ENCODE measurements around the gene SHKBP1.
"Not testable (repeated sequence)": the region's sequence is repeated elsewhere in the genome, so short reads cannot be mapped to it uniquely, and the experiment has no call there.

Gene SHKBP1

DNA sequence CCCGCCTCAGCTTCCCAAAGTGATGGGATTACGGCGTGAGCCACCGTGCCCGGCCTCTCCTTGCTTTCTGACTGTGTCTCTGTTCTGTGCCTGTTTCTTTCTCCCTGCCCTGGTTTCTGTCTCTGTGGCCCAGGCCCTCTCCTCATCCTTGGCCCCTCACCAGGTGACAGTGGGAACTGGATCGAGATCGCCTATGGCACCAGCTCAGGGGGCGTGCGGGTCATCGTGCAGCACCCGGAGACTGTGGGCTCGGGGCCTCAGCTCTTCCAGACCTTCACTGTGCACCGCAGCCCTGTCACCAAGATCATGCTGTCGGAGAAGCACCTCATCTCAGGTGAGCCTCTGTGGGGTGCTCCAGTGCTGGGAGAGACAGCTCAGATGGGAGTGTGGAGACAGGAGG is 9.9 kb downstream of the SHKBP1 start:
- DNase-seq: no peak

DNA sequence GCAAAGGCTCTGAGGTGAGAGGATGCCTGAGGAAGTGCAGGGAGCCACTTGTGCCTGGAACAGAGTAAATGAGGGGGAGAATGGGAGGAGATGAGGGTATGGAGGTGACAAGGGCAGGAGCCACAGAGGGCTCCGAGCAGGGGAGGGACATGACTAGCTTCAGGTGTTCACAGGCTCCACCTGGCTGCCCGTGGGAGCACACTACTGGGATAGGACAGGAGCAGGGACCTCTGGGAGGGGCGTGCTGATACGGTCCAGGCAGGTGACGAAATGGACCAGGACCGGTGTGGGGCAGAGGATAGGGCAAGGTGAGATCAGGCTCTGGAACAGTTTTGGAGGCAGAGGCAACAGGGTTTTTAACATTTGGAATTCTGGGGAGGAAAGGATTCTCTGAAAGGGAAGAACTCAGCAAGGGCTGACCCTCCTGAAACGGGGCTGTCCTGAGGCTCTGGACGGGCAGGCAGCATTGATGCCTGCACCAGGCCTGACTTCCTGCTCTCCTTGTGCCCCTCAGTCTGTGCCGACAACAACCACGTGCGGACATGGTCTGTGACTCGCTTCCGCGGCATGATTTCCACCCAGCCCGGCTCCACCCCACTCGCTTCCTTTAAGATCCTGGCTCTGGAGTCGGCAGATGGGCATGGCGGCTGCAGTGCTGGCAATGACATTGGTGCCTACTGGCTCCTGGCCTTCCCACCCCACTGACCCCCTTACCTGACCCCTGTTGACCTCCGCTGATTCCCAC is 11.6 kb downstream of the SHKBP1 start:
- DNase-seq: peak; percentile 74

DNA sequence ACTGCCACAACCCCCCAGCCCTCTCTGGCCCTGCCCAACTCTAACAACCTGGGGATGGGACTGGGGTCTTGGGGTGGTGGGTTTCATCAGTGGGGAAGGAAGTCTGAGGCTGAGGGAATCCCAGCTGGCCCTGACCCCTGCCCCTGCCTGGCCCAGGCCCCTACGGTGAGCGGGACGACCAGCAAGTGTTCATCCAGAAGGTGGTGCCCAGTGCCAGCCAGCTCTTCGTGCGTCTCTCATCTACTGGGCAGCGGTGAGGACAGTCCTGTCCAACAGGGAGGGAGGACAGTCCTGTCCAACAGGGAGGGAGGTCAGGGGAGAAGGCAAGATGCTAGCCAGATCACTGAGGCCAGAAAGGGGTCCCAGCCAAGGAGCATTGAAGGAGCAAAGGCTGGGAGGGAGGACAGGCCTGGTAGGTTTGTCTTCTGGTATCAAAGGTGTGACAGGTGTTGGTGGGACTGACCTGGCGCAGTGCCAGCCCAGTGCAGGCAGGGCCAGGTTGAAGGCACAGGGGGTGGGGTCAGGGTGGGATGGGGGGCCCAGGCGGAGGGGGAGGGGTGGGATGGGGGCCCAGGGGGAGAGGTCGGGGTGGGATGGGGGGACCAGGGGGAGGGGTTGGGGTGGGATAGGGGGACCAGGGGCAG is 12.4 kb downstream of the SHKBP1 start:
- DNase-seq: no peak

DNA sequence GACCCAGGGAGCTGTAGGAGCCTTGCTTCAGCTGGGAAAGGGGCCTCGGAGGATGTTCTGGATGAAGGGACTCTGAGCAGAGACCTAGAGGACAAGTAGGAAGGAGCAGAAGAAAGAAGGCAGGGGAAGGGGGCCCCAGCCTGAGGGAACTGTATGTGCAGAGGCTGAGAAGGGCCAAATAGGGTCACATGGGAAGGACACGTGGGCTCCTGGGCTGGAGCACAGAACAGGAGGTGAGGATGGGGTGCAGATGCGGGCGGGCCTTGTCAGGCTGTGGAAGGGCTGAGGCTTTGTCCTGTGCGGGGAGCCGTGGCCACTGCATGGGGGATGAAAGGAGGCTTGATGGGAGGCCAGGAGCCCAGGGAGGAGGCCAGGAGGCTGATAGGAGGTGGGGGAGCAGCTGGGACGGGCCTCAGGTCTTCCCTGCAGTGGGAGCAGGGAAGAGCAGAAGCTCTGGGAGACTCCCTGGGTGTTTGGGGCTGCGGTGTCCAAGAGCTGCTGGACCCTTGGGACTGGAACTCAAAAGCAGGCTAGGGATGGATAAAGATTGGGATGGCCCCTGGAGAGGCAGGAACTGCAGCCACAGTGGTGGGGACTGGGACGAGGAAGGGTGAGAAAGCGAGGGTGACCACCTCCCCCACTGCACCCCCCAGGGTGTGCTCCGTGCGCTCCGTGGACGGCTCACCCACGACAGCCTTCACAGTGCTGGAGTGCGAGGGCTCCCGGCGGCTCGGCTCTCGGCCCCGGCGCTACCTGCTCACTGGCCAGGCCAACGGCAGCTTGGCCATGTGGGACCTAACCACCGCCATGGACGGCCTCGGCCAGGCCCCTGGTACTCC is 13.1 kb downstream of the SHKBP1 start:
- DNase-seq: no peak

DNA sequence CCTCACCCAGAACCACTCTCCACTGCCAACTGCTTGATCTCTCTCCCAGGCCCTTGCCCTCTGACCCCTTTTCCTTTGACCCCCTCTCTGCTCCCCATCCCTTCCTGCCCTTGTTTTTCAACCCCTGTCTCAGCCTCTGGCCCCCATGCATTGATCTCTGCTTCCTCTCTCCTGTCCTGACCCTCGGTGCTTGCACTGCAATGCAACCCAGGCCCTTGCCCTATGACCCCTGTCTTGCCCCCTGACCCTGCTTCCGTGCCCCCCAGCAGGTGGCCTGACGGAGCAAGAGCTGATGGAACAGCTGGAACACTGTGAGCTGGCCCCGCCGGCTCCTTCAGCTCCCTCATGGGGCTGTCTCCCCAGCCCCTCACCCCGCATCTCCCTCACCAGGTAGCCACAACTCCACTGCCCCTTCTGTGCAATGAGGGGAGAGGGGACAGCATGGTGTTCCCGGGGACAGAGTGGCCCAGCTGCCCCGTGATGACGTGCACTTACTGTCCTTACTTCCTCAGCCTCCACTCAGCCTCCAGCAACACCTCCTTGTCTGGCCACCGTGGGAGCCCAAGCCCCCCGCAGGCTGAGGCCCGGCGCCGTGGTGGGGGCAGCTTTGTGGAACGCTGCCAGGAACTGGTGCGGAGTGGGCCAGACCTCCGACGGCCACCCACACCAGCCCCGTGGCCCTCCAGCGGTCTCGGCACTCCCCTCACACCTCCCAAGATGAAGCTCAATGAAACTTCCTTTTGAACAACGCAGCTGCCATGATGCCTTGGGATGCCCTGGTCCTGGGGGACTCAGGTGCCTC is 14.0 kb downstream of the SHKBP1 start:
- no peak for DNase-seq

DNA sequence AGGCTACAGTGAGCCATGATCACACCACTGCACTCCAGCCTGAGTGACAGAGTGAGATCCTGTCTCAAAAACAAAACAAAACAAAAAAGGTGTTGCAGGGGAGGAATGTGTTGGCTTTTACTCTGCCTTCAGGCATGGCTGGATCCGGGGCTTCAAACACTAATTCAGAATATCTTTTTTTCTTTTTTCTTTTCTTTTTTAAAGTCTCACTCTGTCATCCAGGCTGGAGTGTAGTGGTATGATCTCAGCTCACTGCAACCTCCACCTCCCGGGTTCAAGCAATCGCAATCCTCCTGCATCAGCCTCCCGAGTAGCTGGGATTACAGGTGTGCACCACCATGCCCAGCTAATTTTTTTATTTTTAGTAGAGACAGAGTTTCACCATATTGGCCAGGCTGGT is 15.1 kb downstream of the SHKBP1 start:
- not testable (repeated sequence) for DNase-seq

DNA sequence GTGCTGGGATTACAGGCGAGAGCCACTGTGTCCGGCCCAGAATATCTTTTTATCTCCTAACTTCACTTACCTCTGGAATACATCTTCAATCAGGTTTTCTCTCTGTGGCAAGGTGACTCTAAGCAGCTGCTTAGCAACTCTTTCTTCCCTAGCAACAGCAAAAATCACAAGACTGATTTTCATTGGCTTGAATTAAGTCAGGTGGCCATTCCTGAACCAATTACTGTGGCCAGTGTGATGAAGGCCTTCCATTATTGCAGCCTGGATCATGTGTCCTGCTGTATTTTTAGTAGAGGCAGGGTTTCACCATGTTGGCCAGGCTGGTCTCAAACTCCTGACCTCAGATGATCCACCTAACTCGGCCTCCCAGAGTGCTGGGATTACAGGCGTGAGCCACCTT is 15.5 kb downstream of the SHKBP1 start:
- peak; percentile 61 for DNase-seq

DNA sequence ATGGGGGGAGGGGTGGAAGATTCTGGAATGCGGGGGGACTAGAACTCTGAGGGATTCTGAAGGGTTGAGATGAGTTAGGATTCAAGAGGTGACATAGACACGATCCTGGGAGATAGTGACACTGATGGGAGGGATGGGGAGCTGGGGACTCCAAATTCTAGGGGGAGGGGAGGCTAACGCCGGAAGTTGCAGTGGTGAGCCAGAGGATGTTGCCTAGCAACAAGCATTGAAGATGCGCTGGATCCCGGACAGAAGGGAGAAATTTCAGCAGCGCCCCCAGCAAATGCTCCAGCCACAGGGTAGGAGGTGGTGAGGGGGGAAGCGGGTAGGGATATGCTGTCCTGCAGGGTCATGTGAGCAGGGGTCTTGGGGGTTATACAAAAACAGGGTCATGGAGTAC is 17.6 kb downstream of the SHKBP1 start:
- no peak for DNase-seq

DNA sequence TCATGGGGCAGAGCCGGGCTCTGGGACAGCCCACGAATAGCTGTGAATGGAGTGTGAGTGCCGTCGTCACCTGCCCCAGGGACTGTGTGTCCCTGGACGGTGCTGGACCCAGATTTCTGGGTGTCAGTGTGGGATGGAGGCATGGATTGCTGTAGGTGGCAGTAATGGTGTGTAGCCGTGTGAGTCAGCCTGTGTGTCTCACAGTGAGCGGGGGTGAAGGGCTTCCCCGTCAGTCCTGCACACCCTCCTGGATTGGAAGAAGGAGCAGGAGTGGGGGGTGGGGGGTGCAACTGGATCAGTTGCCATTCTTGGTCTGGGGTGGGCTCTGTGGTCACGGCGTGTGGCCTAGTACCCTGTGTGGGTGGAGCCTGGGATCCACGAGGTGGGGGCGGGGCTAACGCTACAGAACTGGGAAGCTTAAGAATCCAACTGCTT is 18.0 kb downstream of the SHKBP1 start:
- peak; percentile 53 for DNase-seq

DNA sequence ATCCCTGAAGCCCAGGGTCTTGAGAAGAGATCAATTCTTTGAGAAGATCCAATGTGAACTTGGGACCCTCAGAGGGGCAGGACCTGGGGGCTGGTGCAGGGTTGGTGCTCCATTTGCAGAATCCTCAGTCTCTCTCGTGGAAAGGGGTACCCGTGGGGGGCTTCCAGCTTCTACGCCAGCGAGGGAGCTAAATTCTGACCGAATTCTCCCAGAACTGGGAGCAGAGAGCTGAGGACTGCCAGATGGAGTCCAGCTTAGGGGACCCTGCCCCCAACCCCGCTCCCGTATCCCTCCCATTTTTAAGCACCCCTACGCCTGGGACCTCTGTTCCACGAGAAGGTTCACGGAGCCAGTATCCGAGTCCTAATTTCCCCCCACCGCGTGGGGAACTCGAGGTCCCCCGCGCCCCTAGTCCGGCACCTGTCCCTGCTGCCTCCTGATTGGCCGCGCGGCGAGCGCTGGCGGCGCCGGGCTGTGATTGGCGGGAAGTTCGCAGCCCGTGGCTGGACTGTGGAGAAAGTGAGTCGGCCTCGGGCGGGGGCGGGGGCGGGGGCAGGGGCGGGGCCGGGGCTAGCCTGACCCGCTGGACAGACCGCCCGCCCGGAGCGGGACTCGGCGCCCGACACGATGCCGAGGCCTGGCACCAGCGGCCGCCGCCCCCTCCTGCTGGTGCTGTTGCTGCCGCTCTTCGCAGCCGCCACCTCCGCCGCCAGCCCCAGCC is 20.1 kb downstream of the SHKBP1 start:
- peak; percentile 59 for DNase-seq

DNA sequence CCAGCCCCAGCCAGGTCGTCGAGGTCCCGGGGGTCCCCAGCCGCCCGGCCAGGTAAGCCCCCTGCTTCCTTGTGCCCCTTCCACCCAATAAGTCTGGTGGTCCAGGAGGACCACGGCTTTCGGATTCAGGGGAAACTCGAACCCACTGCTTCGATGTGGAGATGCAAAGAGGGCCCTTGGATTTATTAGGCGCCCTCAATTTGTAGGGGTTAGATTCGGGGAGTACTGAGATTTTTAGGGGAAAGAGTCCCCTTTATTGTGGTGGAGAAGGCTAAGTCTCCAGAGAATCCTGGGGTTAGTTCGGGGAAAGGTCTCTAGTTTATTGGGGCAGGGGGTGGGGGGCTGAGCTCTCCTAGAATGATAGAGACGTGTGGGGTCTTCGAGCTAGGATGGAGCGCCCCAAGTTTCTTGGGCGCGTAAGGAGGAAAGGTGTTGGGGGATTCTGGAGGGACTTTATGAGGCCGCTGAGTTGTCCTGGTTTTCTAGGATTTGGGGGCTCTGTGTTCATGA is 20.7 kb downstream of the SHKBP1 start:
- no peak for DNase-seq

DNA sequence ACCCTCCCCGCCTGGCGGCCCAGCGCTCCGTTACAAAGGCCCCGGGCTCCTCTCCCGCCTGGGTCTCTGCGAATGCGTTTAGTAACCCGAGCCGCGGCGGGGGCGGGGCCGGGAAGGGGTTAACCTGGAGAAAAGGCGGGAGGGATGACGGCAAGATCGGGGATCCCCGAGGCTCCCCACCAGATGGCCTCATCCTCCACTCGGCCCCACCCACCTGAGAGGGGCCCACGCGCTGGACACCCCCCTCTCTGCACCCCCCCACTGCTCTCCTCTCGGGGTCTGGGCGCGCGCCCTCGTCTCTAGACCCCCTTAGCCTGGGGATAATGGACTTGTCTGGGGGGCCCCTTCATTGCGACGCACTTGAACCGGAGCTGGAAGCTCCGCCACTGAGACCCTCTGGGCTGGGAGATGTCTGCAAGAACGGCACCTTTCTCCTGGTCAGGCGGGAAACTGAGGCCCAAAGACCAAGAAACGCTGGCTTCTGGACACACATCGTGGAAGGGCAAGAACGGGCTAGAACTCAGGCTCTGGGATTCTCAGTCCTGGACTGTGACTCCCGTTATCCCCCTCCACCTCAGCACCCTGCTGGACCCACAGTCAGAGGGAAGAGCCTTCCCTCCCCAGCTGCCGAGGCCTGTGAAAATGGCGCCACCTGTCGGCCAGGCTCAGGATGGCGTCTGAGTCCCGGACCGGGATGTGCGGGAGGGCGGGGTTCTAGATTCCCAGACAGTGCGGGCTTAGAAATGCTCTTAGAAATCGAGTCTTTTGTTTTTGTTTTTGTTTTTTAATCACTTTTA is 21.6 kb downstream of the SHKBP1 start:
- DNase-seq: peak; percentile 85

DNA sequence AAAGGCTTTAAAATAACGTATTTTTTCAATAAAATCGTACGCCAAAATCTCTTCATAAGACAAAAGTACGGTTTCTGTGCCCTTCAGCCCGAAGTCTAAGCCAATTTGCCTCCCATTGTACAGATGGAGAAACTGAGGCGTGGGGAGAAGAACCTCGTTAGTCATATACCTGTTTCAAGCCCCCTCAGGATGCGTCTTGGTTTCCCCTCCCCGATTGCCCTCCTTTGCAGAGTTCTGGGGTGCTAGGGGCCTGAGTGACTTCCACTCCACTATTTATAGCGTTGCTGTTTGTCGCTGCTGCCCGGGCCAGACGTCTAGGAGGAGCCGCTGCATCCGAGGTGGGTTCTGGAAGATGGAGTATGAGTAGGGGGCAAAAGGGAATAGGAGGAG is 22.2 kb downstream of the SHKBP1 start:
- DNase-seq: no peak

DNA sequence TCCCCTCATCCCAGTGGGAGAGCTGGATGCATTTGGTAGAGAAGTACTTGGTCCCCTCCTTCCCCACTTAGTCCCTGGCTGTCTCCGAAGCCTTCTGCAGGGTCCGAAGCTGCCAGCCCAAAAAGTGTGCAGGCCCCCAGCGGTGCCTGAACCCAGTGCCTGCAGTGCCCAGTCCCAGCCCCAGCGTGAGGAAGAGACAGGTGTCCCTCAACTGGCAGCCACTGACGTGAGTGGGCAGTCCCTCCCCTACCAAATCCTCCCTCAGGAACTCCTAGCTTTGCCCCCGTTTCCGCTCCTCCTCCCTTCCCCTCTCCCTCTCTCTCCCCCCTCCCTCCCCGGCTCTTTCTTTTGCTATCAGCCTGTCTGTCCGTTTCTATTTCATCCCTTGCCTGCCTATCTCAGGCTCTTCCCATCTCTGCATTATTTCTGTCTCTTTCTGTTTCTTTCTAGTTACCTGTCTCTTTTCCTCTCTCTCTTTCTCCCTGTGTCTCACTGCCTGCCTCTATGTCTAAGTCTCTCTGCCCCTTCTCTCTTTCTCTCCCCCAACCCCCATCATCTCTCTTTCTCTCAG is 22.7 kb downstream of the SHKBP1 start:
- DNase-seq: no peak

DNA sequence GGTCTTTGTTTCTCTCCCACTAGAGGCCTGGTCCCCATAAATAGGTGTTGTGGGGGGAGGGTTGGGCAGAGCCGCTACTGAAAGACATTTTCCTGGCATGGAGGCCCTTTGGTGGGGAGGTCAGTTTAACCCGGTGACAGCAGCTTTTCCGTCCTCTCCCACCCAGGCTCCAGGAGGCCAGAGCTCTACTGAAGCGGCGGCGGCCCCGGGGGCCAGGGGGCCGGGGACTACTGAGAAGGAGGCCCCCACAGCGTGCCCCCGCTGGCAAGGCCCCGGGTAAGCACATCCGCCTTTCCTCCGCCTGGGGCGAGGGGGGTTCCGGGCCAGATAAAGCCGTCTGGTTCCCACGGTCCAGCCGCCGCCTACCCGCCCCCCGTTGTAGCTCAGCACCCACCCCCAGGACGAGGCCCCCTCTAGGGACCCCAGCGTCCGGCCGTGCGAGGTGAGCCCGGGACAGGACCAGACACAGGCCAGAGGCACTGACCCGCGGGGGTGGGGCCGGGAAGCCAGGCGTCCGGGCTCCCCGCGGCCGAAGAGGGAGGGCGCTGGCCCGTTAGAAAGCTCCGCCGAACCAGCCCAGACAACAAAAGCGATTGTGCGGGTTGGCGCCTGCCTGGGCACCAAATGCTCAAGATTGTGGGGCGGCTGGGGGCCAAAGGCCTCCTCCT is 23.4 kb downstream of the SHKBP1 start:
- no peak for DNase-seq

DNA sequence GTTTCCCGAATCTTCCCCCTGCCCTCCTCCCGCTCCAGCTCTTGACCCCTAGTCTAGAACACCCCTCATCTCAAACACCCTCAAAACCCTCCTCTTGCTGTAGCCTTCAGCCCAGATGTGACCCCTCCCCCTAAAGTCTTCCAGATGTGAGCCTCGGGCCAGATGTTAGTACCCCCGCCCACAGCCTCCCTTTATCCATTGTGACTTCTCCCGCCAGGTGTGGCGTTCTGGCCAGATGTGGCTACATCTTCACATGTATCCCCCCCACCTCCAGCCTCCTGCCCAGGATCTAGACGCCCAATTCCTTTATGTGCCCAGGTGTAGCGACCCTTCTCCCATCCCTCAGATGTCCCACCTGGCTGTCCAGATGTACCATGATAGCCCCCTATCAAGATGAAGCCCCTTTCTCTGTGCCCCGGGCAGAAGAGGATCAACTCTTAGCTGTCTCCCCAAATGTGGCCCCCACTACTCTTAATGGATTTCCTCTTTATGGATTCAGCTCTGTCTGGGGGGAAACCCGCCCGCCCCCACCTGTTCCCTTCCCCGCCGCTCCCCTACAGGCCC is 24.0 kb downstream of the SHKBP1 start:
- no peak for DNase-seq

DNA sequence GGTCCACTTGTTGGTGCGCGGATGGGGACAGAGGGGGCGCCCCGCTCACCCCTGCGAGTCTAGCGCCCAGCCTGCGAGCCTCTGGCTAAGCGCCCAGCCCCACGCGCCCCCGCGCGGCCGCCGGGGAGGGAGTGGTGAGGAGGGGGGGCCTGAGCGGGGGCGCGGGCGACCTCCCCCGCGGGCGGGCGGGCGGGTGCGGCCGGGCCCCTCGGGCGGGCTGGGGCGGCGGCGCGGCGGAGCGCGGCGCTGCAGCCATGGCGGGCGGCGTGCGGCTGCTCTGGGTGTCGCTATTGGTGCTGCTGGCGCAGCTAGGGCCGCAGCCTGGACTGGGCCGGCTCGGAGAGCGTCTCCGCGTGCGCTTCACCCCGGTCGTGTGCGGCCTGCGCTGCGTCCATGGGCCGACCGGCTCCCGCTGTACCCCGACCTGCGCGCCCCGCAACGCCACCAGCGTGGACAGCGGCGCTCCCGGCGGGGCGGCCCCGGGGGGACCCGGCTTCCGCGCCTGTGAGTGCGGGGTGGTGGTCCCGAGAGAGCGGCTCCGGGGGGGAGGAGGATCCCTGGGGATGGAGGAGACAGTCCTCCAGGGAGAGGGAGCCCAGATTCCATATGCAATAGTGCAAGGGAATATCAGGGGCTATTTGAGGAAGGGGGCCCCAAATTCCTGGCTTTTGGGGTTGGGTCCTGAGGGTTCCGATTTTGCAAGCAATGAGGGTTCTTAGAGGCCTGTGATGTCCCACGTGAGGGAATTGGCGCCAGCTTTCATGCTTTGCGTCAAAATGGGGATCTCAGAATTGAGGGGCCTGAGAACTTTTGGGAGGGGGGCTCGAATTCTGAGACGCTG is 24.7 kb downstream of the SHKBP1 start, which contains the start of gene LTBP4:
Gene LTBP4, plus strand, starts transcription at position 236 of the 841 bp plus-strand sequence. Its CDS starts 19 bp downstream, at position 255.
- peak; percentile 24 for DNase-seq

DNA sequence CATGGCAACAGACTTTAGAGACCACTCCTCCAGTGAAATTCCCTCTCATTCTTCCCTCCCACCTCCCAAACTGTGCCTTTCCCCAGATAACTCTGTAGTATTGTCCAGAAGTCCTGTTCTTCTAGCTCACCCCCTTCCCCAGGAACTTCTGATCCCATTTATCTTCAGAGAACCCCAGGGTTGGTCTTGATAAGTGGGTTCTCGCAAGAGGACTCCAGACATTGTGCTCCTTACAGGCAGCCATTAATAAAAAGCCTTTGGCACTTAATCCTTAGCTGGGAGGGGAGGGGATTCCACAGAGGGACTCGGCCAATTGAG is 26.4 kb downstream of the SHKBP1 start:
- DNase-seq: no peak

Data from fibroblast of skin of back (primary cell).